Stimulated activated CD8-positive, alpha-beta memory T cell treated with anti-CD3 and anti-CD28 coated beads, Interleukin-7, amount 100 ng/mL, for 48 hours (primary cell): ENCODE results near the gene IGSF11.

Source experiments
- DNase-seq, 2 donors: peaks; one replicate each; pipeline ENCODE4 v3.0.0-alpha.2; 2020; ENCODE audit warnings: low read depth in 1 of 2; ENCODE audit errors: extremely low read depth in 1 of 2

Gene IGSF11

GRCh38 chr3:118955914-118956556 is 78.6 kb downstream of the IGSF11 start:
- DNase-seq: no peak

GRCh38 chr3:118951089-118951488 is 83.6 kb downstream of the IGSF11 start:
- no peak for DNase-seq

DNA sequence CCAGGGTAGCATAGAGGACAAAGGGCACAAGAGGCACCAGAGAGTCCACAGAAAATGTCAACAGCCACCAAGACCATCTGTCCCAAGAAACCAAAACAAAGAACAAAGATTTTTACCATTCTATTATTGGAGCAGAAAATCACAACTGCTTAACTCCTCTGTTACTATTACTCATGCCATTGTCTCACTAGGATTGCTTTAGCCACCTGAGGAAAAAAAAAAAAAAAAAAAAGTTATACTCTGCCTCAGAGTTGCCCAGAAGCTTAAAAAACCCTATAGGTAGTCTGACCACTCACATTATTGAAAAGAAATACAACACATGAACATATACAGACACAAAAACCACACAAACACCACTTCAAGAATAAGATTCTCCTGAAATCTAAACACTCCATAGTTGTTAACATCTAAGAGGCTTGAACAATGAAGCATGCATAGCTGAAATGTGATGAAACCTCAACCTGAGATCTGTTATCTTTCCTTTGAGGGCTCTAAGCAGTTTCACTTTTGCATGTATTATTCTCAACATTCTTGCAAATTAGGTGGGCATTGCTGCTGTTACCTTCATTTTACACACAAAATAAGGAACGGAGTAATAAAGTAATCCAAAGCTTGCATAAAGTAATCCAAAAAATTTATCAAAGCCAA is 85.4 kb downstream of the IGSF11 start:
- no peak for DNase-seq

DNA sequence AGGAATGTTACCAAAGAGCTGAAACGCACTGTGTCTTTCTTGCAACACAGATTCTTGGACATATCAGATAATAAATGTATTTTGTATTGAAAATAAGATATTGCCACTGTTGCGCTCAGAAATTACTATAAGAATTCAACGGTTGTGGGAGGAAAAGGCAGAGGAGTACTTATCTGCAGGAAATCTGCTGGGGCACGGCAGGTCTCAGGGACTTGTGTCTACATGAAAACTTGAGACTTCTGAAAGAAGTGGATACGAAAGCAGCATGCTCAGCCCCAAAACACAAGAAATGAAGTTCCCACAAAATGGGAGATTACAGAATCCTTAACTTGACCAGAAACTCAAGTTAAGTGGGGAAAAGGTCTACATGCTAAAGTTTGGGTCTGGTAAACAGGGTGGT is 86.5 kb downstream of the IGSF11 start:
- no peak for DNase-seq

DNA sequence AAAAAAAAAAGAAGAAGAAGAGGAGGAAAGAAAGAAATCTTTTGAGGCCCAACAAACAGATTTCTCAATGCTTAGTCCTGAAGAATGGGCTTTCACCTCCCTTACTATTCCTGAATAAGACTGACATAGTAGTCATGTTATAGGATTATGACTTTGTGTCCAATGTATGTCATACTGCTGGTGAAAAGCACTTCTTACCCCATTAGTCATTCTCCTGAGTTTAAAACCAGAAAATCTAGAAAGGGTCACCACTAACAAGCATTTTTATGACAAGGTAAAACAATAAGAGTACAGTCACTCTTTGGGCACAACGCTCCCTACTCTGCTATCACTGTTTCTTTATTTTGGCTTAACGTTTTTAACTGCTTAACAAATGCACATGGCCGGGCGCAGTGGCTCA is 88.2 kb downstream of the IGSF11 start:
- DNase-seq: no peak

DNA sequence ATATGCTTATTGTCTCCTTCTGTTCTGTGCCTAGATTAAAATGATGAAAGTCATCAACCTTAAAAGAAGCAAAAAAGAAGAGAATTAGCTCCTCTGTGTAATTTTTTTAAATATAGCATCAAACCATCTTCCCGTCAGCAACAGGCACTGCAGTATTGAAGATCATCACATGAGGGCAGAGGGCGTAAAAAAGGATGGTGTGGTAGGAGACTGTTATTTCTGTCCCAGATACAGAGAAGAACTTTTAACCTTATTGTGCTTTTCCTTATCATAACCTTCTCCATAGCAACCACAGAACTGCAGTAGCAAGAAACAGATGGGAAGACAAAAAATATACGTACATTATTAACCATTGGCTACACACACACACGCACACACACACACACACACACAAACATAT is 88.8 kb downstream of the IGSF11 start:
- no peak for DNase-seq

GRCh38 chr3:118943597-118943996 is 91.0 kb downstream of the IGSF11 start:
- no peak for DNase-seq

- no peak for DNase-seq
These were observed 92.0 kb downstream of the IGSF11 start for GRCh38 chr3:118942671-118943070.

DNA sequence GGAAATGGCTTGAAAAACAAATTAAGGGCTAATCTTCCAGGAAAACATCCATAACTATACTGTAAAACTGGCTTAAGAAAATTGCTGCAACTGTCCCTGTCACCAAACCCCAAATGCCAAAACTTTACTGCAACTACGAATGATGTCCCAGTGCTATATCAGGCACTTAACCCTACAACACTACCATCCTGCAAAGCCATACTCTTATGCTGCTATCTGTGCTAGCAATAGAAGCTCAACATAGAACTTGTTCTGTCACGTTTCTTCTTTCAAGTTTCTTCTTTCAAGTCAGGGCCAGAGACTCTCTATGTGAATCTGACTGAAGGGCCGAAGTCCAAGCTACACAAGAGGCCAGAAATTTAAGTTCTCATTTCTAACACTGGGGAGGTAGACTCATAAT is 92.5 kb downstream of the IGSF11 start:
- no peak for DNase-seq

GRCh38 chr3:118941236-118941635 is 93.4 kb downstream of the IGSF11 start:
- DNase-seq: no peak

DNA sequence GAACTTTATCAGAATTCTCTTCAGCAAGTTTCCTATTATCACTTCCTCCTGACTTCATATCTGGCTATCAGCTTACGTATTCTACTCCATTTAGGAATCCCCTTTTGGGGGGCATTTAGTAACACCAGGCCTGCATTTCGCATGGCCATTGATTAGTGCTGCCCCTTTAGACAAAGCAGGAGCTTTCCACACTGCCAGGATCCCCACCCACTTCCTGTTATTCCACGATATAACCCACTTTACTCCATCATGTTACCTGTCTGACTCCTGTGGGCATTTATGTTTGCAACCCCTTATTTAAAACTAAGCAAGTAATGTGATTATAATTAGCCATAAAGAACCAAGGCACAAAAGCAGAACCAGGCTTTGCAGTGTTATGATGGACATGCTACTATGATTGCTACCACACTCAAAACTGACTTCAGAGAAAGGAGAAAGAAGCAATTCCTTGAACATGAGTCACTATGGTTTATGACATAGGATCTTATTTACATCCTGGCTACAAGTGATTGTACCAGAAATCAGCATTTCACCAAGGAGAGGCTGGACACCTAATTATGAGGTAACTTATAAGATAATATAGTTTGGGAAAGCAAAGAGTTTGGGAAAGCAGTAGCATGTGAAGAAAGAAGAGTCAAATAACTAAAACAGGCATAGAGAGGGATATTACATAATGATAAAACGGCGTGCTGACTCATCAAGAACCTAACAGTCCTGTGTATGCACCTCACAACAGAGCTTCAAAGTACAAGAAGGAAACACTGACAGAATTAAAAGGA is 96.3 kb downstream of the IGSF11 start:
- no peak for DNase-seq

- DNase-seq: no peak
These were observed 97.8 kb downstream of the IGSF11 start for GRCh38 chr3:118936811-118937210.

- DNase-seq: no peak
These were observed 101.7 kb downstream of the IGSF11 start for GRCh38 chr3:118932822-118933558.

DNA sequence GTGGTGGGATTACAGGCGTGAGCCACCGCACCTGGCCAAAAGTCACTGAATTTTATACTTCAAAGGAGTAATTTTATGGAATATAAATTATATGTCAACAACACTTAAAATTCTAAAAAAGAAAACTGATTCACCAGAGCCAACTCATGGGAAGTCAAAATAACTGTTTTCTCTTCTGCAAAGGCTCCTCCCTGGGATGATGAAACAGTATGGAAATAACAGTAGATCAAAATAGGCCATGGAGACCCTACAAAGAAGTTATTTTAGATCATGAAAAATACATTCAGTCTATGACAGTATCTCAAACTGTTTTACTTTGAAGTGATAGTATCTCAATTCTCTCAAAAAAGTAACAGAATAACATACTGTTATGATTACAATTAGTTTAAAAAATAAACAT is 102.7 kb downstream of the IGSF11 start:
- no peak for DNase-seq

- DNase-seq: no peak
These were observed 107.2 kb downstream of the IGSF11 start for GRCh38 chr3:118927449-118927848.

GRCh38 chr3:118912188-118912587 is 122.5 kb downstream of the IGSF11 start:
- no peak for DNase-seq

DNA sequence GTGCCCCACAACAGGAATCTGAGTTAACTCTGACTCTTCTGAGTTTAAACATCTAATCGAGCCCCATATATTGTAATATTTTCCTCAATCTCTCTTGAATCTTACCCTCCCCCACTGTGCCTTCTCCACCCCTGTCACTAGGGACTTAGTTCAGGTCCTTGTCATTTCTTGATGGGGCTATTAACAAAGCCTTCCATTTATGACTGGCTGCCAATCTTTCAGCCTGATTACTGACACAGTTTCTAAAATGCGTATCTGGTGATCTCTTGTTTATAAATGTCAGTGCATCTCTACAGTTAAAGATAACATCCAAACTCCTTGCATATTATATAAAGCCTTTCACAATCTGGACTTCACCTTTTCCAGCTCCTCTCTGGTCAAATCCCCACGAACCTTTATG is 124.3 kb downstream of the IGSF11 start:
- DNase-seq: no peak

DNA sequence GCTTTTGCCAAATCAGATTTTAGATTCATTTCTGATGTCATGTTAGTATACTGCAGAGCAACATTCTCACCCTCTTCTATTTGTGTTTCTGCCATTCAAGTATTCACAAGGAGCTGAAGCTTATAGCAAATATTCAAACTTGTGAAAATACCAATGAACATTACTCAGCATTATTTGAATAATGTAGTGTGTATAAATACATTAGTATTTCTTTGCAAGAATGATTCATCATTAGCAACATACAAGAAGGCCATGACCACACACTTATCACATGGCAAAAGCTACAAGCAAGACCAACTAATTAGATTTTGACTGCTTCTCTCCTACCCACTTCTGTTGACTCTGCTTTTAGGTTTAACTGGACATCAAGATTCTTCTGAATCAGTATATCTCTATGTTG is 124.9 kb downstream of the IGSF11 start:
- DNase-seq: no peak

- no peak for DNase-seq
These were observed 126.7 kb downstream of the IGSF11 start for GRCh38 chr3:118907909-118908308.

DNA sequence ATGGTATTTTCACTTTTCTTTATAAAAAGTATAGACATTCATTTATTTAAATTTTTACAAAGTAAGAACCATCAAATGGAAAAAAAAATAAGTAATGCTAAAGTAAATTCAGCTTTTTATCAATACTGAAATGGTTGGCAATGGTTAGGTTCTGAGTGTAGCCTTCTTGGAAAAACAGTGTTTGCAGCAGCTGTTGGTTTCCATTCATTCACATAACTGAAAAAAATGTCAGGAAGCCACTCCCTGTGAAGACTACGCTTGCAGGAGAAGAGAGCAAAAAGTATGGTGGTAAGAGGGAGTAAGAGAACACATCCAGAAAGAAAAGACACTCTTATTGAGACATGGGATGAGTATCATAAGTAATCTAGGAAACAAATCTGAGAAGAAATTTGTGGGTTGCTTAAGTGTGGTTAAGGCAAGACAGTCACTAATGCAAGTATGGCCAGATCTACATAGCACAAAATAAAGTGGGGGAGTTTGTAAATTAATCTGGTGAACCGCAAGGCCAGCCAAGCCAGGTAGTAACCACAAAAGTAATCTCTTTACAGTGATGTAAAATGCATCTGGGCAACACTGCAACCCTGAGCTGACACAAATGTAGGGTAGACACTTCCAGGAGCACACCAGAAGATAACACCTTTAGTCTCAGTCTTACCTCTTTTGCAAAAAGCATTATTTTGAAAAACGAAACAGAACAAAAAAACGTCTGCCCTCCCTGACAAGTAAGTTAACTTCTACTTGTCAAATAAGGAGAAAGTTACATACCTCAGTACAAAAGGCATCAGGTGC is 133.7 kb downstream of the IGSF11 start:
- no peak for DNase-seq

DNA sequence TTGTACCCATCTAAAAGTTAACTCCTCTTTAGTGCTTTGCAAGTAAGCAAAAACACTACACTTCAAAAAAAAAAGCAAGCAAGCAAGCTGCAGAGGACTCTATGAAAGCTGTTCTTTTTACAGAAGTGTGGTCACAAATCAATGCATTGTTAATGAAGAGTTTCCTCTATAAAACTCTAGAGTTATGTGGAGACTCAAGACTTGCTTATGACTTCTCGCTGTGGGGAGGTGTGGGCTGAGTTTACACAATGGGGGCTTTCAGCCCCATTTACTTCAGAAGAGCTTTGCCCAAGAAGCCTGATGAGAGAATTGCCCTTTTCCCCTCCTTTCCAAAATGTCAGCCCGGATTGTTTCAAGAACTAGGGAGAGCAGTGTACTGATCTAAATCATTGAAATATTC is 144.4 kb downstream of the IGSF11 start:
- DNase-seq: no peak
